Measurements from ENCODE around the gene CLCN6. TPM values are rescaled to one million over a fixed set of nuclear protein-coding genes. Genes with fewer than 3 reads are reported as not detected.

Gene CLCN6
- total and polyA plus RNA-seq, 7 donors: 3.0 to 19.7 (median 16.0) TPM

DNA sequence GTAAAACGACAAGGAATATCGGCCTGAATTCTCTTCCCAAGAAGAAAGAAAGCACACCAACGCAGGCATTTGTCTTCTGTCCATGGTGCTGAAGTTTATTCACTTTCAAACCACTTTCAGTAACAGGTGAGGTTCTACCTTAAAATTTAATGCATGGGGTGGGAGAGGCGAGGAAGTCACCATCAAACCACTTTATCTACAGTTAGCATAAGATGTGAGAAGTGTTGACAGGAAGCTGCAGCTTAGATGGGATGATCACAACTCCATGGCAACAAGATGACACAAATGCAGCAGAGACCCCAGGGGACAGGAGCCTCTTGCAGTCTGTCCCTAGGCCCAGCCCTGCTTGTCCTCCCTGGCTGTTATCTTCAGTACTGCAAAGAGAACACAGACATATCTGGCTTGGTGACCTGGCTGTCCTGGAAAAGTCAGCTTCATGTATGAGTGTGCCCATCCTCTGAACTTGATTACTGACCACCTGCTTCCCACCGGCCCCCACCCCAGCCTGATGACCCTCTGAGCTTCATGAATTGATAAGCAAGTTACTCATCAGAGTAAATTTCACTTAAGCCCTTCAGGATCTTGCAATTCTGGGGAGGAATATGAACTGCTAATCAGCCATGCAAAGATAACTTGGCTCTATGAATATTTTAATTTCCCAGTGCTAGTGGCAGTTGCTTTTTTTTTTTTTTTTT is 39.8 kb downstream of the CLCN6 start:
- DNase-seq: no peak
- Histone ChIP-seq H3K36me3 (peaks cover 15 to 52% (median 30%) of the 10 kb centered on the region in 4 donors), H3K4me1 (no peaks in the 10 kb centered on the region), H3K4me3 (no peak overlapping the region), H3K27me3 (no peaks in the 10 kb centered on the region), H3K27ac (no peak overlapping the region), H3K9me3 (no peaks in the 10 kb centered on the region)
- WGBS, 2 donors: 64 to 70% methylated on average over 5 of the region's 5 CpGs
- intact Hi-C loops (cut with DNase I): no loop called here
- TF ChIP-seq, protein P1, sequence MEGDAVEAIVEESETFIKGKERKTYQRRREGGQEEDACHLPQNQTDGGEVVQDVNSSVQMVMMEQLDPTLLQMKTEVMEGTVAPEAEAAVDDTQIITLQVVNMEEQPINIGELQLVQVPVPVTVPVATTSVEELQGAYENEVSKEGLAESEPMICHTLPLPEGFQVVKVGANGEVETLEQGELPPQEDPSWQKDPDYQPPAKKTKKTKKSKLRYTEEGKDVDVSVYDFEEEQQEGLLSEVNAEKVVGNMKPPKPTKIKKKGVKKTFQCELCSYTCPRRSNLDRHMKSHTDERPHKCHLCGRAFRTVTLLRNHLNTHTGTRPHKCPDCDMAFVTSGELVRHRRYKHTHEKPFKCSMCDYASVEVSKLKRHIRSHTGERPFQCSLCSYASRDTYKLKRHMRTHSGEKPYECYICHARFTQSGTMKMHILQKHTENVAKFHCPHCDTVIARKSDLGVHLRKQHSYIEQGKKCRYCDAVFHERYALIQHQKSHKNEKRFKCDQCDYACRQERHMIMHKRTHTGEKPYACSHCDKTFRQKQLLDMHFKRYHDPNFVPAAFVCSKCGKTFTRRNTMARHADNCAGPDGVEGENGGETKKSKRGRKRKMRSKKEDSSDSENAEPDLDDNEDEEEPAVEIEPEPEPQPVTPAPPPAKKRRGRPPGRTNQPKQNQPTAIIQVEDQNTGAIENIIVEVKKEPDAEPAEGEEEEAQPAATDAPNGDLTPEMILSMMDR (IDR thresholded peaks at IDR 0.05): no peak
- no peak for TF ChIP-seq POLR2AphosphoS5 (IDR thresholded peaks at IDR 0.05)
- TF ChIP-seq EP300 (IDR thresholded peaks at IDR 0.05): no peak
- no peak for TF ChIP-seq POLR2A (IDR thresholded peaks at IDR 0.05)

DNA sequence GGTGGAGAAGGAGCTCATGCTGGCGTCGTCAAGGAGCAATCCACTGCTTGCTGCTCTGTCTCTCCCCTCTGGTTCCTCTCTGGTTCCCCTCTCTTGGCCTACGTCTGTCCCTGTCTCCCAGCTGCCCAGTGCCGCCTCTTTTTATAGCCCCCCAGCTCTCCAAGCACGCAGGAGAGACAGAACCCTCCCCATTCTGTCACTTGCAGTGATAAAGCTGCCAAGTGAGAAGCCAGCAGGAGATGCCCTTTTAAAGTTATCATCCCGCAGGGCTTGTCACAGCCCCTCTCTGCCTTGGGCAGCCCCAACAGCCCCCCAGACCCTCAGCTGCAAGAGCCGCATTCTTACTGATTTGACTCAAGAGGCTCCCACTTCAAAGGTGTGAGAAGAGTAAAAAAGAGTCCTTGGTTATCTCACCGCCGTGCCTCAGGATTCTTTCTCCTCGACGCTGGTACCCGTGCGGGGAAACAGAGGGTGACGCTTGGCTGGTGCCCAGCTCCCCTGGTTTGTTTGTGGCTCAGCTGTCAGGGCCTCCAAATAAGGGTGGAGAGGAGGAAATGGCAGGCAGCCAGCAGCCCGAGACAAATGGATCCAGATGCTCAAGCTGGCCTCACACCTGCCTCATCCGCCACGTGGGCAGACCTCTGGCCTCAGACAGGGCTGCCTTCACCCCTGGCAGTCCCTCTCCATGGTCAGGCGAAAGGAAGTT is 41.8 kb downstream of the CLCN6 start, which contains the start of gene NPPA:
NPPA (minus strand) TSS at position 117 of the 706 bp plus-strand sequence; CDS start at position 18, 99 bp downstream.
- peaks cover 7 to 32% (median 16%) of the 10 kb centered on the region in 4 donors for H3K36me3 ChIP-seq
- TF ChIP-seq POLR2AphosphoS5 (IDR thresholded peaks at IDR 0.05): no peak
- TF ChIP-seq, protein P1 (IDR thresholded peaks at IDR 0.05): no peak
- no peak for TF ChIP-seq EP300 (IDR thresholded peaks at IDR 0.05)
- no peak for TF ChIP-seq POLR2A (IDR thresholded peaks at IDR 0.05)
- no peak within 1 kb of the TSS for H3K4me3 ChIP-seq
- no peaks in the 10 kb centered on the region for H3K27me3 ChIP-seq
- DNase-seq: no peak
- no peak within 1 kb of the TSS for H3K27ac ChIP-seq
- intact Hi-C loops (cut with DNase I): no loop called here
- H3K4me1 ChIP-seq: no peaks in the 10 kb centered on the region
- 63 to 72% methylated on average over 18 of the region's 18 CpGs for WGBS, 2 donors
- no peaks in the 10 kb centered on the region for H3K9me3 ChIP-seq

DNA sequence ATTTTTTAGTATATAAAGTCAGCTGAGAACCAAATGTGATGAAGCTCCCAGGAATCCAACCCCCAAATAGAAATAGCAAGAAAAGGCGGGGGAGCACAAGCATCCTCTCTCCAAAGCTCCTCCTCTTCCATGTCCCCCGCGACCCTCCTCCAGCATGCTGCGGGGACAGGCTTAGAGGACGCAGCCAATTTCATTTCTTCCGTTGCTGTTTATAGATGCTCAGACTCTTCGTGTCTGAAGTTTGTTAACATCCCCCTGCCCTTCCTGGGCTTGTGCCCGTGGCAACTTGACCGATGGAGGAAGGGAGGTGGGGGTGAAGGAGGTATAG is 42.3 kb downstream of the CLCN6 start:
- H3K27ac ChIP-seq: no peak overlapping the region
- H3K9me3 ChIP-seq: no peaks in the 10 kb centered on the region
- H3K4me3 ChIP-seq: no peak overlapping the region
- WGBS, 2 donors: 84 to 89% methylated on average over 9 of the region's 9 CpGs
- no peak for TF ChIP-seq EP300 (IDR thresholded peaks at IDR 0.05)
- TF ChIP-seq POLR2AphosphoS5 (IDR thresholded peaks at IDR 0.05): no peak
- TF ChIP-seq, protein P1 (IDR thresholded peaks at IDR 0.05): no peak
- no peak for TF ChIP-seq POLR2A (IDR thresholded peaks at IDR 0.05)
- DNase-seq: no peak
- no peaks in the 10 kb centered on the region for H3K27me3 ChIP-seq
- H3K4me1 ChIP-seq: no peaks in the 10 kb centered on the region
- intact Hi-C loops (cut with DNase I): no loop called here
- H3K36me3 ChIP-seq: peaks cover 7 to 28% (median 15%) of the 10 kb centered on the region in 4 donors

DNA sequence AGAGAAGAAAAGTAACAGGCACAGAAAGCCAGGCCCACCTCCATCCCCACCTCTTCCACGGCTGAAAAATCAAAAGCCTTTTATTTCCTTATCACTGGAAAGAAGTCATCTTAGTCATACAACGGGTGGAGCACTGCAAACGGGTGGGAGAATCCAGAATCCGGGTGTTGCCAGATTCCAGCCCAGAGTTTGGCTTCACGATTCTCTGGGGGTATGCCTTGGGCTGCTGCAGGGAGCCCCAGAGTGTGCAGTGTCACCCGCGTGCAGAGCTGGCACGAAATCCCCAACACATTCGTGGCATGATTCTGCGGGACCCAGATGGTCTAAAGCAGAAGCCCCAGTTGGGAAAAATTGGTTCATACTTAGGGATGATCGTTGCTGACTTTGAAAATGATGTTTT is 44.2 kb downstream of the CLCN6 start:
- TF ChIP-seq POLR2A (IDR thresholded peaks at IDR 0.05) (no peak), POLR2AphosphoS5 (IDR thresholded peaks at IDR 0.05) (no peak), EP300 (IDR thresholded peaks at IDR 0.05) (no peak)
- TF ChIP-seq, protein P1 (IDR thresholded peaks at IDR 0.05): no peak
- intact Hi-C loops (cut with DNase I): no loop called here
- no peaks in the 10 kb centered on the region for H3K4me1 ChIP-seq
- peaks cover 0 to 10% (median 1%) of the 10 kb centered on the region in 4 donors for H3K36me3 ChIP-seq
- DNase-seq: no peak
- no peaks in the 10 kb centered on the region for H3K9me3 ChIP-seq
- no peak overlapping the region for H3K27ac ChIP-seq
- 57 to 69% methylated on average over 11 of the region's 11 CpGs for WGBS, 2 donors
- peaks cover 0 to 8% (median 0%) of the 10 kb centered on the region in 3 donors for H3K27me3 ChIP-seq
- H3K4me3 ChIP-seq: no peak overlapping the region
